ENCODE measurements around the gene LMBRD1.

- TF ChIP-seq ZBTB33 (IDR thresholded peaks at IDR 0.05; ENCODE audit: borderline replicate concordance, low read depth) (no peak), MAX (IDR thresholded peaks at IDR 0.05; ENCODE audit: low read depth) (no peak), CTCF (IDR thresholded peaks at IDR 0.05) (no peak), TEAD4 (IDR thresholded peaks at IDR 0.05; ENCODE audit: borderline replicate concordance, insufficient read depth) (no peak)
Measured at GRCh38 chr6:69783108-69783507, 13.7 kb downstream of the LMBRD1 start.
